Kidney epithelial cell (primary cell): ENCODE results near the gene COL16A1. TPM values are rescaled to one million over a fixed set of nuclear protein-coding genes. Genes with fewer than 3 reads are reported as not detected.

Experiments
- DNase-seq: peaks from one replicate; pipeline ENCODE4 v3.0.0-alpha.2; 2010; ENCODE audit warnings: low read depth
- H3K27me3 ChIP-seq: 2 replicates; pipeline ENCODE4 v1.6.0; 2011; ENCODE audit warnings: low read length; ENCODE audit not compliant: control insufficient read depth, insufficient read depth
- H3K36me3 ChIP-seq: 2 replicates; pipeline ENCODE4 v1.5.1; 2011; ENCODE audit warnings: low read length; ENCODE audit not compliant: control insufficient read depth, insufficient read depth
- H3K4me3 ChIP-seq: 2 replicates; pipeline ENCODE4 v1.5.1; 2011; ENCODE audit warnings: low read depth, mild to moderate bottlenecking, control low read depth, low read length
- CTCF ChIP-seq: IDR thresholded peaks from 2 replicates; pipeline ENCODE4 v1.5.1; 2011; ENCODE audit warnings: mild to moderate bottlenecking, moderate library complexity, low read length, control low read depth, inconsistent platforms; ENCODE audit not compliant: insufficient read depth, poor library complexity, severe bottlenecking
- total RNA-seq: library from RNA; depleted of rRNA; stranded (reverse); fragments of >200 nt; gene quantifications from 2 replicates; pipeline ENCODE4 v1.2.3, GENCODE V29; 2015

The COL16A1 gene
- total RNA-seq, 1 donor from 2014 or later = 9.2 TPM

- no peaks in the 10 kb centered on the region for H3K36me3 ChIP-seq
- H3K27me3 ChIP-seq = peaks cover 3% of the 10 kb centered on the region
Observed at GRCh38 chr1:31658721-31659120, 45.1 kb downstream of the COL16A1 start.

GRCh38 chr1:31657972-31658510, 45.8 kb downstream of the COL16A1 start:
- no peak for TF ChIP-seq CTCF
- no peaks in the 10 kb centered on the region for H3K36me3 ChIP-seq
- no peak for DNase-seq
- no peak overlapping the region for H3K4me3 ChIP-seq
- H3K27me3 ChIP-seq = peaks cover 3% of the 10 kb centered on the region

More at GRCh38 chr1:31658721-31659120, 45.1 kb downstream of the COL16A1 start:
- no peak for DNase-seq
- TF ChIP-seq CTCF = no peak
- H3K4me3 ChIP-seq = no peak overlapping the region

- Histone ChIP-seq H3K4me3 (no peak overlapping the region), H3K36me3 (no peaks in the 10 kb centered on the region), H3K27me3 (peaks cover 3% of the 10 kb centered on the region)
- no peak for DNase-seq
- no peak for TF ChIP-seq CTCF
Observed at GRCh38 chr1:31657020-31657804, 46.6 kb downstream of the COL16A1 start.

GRCh38 chr1:31655756-31656155, 48.1 kb downstream of the COL16A1 start:
- TF ChIP-seq CTCF = no peak
- H3K27me3 ChIP-seq = no peaks in the 10 kb centered on the region
- H3K4me3 ChIP-seq = no peak overlapping the region
- DNase-seq = no peak
- no peaks in the 10 kb centered on the region for H3K36me3 ChIP-seq

GRCh38 chr1:31655104-31655503, 48.7 kb downstream of the COL16A1 start:
- no peaks in the 10 kb centered on the region for H3K36me3 ChIP-seq
- DNase-seq = no peak
- H3K4me3 ChIP-seq = no peak overlapping the region
- no peak for TF ChIP-seq CTCF
- no peaks in the 10 kb centered on the region for H3K27me3 ChIP-seq

GRCh38 chr1:31654474-31654776, 49.4 kb downstream of the COL16A1 start:
- H3K4me3 ChIP-seq = no peak overlapping the region
- H3K27me3 ChIP-seq = no peaks in the 10 kb centered on the region
- no peaks in the 10 kb centered on the region for H3K36me3 ChIP-seq
- no peak for TF ChIP-seq CTCF
- DNase-seq = no peak
